G401.6 (cell line): ENCODE measurements around the gene SPDL1.

ENCODE experiments used
- FAIRE-seq: peaks from 2 replicates; lab custom pipeline; 2012; peaks lifted over from hg19 to GRCh38; lab: Jason Lieb, UNC

SPDL1 gene

GRCh38 chr5:169583424-169584220 is at the start of gene SPDL1:
TSS of gene SPDL1 (plus strand) at chr5:169583773. CDS start at chr5:169588417, 4,644 bp downstream.
- FAIRE-seq, result peak; percentile 95

GRCh38 chr5:169534311-169534880 is 49.2 kb upstream of the SPDL1 start:
- no peak for FAIRE-seq

- no peak for FAIRE-seq
Observed at GRCh38 chr5:169534939-169535338, 48.6 kb upstream of the SPDL1 start.

- FAIRE-seq, result no peak
Observed at GRCh38 chr5:169538944-169539343, 44.6 kb upstream of the SPDL1 start.

GRCh38 chr5:169542811-169543210 is 40.8 kb upstream of the SPDL1 start:
- no peak for FAIRE-seq

DNA sequence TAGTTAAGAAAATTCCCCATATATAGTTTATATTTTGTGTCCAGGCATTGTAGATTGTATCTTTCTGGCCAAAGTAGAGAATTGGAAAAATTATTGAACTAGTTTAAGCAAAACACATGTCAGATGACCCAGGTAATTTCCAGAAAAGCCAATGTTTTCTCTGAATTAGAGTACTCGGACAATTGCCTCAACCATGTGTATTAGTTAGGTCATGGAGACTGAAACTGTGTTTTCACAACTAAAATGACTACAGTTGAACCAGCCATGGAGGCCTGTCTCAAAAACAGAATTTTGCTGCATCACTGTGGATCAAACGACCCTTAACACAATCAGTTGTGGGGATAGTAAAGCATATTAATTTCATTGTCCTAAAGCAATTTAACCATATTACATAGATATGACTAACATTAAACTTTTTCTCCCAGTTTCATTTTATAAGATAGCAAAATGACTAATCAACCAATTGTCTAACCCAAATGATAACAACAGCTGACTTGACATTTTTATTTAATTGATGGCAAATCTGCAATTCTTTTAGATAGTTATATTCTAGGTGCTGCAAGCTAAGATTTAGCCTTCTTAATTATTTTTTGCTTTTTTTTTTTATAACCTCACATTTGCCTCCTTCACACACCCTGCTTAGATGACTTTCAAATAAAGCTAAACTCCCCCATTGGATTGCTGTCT is 39.2 kb upstream of the SPDL1 start:
- no peak for FAIRE-seq

- FAIRE-seq, result no peak
Observed at GRCh38 chr5:169545762-169546161, 37.8 kb upstream of the SPDL1 start.

DNA sequence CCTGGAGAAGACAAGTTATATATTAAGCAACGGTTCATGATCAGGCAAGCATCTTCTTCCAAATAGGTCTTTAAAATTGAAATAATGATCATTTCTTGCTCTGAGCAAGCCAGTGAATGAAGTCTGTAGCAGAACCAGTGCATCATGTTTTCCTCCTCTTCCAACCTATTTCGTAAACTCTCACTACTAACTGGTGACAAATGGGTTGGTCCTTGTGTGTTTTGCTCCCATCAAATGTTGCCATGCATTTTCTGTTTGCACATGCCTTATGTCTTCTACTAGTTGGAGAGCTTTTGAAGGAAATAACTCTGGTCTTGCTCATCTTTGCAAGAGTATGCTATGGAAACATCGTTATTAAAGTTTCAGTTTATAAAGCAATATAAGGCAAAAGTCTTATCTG is 37.2 kb upstream of the SPDL1 start:
- FAIRE-seq, result no peak

GRCh38 chr5:169547508-169547907 is 36.1 kb upstream of the SPDL1 start:
- FAIRE-seq, result no peak

DNA sequence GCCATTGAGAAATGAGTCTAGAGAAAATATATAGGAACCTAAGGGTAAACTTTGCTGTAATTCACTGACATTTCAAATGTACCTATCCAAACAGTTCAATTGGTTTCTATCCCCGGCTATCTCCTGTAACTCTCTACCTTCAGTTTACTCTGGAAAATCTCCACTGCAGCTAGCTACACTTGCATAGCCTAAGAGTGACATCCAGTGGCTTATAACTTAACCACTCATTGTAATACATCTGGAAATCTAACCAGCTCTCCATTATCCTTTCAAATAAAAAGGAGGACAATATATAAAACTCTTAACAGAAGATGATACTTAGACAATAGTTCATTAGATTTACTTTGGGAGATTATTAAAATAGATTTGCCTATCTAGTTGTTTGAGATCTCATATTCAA is 35.3 kb upstream of the SPDL1 start:
- FAIRE-seq, result no peak

DNA sequence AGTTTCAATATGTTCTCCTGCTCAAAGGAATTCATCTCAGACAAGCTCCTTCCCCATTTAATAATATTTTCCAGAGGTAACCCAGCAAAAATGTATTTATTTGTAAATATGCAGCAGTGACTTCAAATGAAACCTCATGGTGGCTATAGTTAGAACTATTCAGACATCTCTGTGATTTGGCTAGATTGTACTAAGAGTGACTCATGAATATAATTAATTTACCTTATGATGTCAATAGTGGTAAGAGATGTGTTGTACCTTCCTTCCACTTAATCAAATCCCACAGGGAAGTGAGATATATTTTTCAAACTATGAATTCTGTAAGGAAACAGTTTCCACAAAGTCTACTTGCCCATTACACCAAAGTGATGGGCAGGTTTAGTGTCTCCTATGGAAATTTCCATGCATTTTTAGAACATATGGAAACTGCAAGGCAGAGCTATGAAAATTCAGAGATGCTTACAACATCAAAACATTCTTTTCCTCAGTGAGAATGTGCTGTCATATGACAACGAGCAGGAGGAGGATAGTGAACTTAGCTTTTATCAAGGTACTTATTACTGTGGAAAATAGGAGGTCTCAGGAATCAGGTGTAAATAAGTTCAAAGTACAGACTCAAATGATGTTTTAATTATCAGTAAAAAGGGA is 34.0 kb upstream of the SPDL1 start:
- no peak for FAIRE-seq

DNA sequence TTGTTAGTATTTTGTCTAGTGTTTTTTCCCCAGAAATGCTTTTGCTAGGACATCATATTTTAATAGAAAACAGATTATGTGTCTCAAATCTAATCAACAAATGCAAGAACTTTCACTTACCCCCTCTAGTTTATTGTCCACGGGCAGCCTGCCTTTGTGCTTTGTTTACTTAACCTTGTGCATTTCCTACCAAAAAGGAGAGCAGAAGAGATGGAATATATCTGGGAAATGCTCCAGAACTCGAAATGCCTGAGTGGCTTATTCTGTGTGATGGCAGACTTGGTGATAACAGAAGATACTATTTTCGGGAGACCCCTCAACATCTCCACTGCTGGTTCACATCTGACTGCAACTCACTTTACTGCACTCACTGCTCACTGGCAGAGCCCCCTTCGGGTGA is 33.3 kb upstream of the SPDL1 start:
- FAIRE-seq, result no peak

GRCh38 chr5:169551146-169551545 is 32.4 kb upstream of the SPDL1 start:
- FAIRE-seq, result no peak

DNA sequence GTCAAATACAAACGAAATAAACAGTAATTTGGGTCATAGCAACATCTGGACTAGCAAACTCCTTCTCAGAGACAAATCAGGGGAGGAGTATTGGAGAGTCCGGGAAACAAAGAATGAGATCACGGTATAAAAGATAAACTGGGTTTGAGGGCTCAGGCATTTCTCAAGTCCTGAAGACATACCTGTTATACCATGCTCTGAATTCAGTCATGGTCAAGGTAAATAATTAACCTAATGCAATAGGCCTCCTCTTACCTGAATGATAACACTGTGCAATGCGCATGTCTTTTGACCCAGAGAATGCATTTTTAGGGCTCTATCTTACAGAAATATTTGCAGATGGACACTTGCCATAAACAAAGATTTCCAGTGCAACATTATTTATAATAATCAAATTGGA is 31.9 kb upstream of the SPDL1 start:
- no peak for FAIRE-seq

DNA sequence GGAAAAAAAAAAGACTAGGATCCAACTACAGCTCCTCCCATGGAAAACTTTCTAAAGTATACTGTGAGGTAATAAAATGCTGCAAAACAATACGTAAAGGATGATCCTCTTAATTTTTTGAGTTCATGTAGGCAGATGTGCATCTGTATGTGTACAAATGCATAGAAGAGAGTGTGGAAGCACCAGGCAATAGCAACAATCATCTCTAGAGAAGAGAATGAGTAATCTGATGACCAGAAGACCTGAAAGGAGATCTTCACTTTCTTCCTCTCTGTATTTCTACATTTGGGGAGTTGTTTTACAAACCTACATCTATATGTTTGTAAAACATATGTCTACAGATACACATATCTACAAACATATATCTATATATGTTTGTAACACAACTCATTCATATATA is 29.3 kb upstream of the SPDL1 start:
- FAIRE-seq, result no peak

DNA sequence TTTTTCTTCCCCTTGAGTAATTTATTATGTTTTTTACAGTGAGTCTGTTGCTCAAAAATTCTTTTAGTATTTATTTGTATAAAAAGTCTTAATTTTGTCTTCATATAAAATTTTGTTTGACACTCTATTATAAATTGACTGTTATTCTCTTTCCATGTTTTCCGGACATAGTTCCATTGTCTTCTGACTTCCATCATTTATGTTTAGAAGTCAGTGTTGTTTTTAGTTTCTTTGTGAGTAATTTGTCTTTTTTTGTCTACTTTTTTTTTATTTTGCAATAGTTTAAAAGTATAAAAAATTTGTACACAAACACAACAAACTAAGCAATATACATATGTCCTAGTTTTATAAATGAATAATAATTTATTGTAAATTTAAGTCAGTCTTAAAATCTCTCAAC is 25.7 kb upstream of the SPDL1 start:
- FAIRE-seq, result peak; percentile 71

DNA sequence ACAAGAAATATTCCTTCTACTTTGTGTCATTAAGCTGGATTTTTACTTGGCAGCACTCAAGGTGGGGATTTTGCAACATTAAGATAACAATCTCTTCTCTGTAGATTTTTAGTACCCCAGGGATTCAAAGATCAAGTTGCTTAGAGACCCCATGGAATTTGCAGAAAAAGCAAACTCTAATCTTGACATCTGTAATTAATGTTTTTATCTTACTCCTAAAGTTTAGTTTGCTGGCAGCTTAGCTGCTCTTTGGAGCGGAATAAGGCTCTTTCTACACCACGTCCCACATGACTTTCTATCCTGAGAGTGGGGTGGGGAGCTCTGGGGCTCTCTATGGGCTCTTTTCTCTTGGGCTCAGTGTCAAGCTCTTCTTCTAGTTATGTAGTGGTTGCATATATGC is 21.7 kb upstream of the SPDL1 start:
- FAIRE-seq, result no peak

DNA sequence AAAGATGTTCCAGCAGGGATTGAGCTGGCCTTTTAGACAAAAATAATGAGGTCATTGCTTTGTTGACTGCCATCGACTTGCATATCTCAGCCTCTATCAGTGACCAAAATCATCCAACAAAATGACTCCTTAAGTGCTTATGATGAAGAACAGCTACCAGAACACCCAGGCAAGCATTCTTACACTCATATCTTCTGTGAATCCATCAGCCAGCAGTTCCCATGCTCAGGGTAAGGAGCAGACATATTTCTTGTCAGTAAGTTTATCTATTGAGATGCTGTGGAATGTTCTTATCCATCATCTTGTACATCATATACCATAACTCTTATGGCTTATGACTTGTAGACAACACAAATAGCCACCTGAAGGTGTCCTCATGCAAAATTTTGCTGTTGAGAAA is 20.2 kb upstream of the SPDL1 start:
- no peak for FAIRE-seq

- no peak for FAIRE-seq
Observed at GRCh38 chr5:169566202-169566601, 17.4 kb upstream of the SPDL1 start.

DNA sequence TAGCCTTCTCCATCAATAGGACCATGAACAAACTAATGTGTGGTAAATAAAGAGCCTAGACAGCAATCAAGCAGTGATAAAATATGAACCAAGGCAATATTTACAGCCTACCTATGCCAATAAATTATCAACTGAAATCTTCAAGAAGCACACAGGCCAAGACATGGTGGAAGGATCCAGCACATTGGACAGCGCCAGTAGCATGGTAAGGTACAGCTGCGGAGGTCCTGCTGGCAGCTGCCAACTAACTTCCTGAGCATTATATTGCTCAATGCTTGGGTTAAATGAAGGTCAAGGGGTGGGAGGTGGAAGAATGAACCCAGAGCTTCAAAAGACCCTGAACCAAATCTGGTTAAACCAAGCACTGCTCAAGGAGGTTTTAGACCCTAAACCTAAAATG is 16.5 kb upstream of the SPDL1 start:
- FAIRE-seq, result no peak

DNA sequence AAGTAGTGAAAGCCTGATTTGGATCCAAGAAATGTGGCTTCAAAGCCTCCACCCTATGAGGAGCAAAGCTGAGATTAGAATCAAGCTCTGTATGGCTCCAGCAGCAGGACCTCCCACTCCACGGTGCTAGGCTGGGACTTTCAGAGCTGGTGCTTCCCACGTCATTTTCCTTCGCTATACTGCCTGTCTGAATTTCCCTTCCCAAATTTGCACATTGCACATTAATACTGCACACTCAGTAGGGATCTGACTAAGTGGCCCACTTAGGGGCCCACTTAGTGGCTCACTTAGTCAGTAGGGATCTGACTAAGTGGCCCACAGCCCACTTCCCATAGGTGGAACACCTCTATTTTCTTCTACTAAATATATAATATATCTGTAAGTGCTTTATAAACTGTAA is 14.1 kb upstream of the SPDL1 start:
- FAIRE-seq, result no peak

DNA sequence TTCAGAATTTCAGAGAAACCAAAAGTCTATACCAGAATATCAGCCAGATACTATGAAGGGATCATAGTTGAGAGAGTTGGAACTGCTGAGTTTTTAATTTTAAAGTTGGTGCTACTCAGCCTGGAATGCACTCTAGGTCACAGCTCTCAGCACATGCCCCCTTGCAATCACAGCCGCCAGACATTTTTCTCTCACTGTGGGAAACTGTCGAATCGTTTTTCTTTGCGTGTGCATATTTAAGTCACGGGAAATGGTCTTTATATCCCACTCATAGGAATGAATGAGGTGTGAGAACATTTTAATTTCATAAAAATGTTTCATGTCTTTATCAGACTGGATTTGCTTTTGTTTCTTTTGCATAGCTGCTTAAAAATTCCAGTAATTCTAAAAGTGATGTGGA is 12.2 kb upstream of the SPDL1 start:
- FAIRE-seq, result no peak

- FAIRE-seq, result no peak
Observed at GRCh38 chr5:169574134-169574646, 9.4 kb upstream of the SPDL1 start.
